ENCODE data around the gene MSL2. TPM values are rescaled to one million over a fixed set of nuclear protein-coding genes. Genes with fewer than 3 reads are reported as not detected.

MSL2 gene
- total RNA-seq, 1 donor from 2014 or later: 20.1 TPM

DNA sequence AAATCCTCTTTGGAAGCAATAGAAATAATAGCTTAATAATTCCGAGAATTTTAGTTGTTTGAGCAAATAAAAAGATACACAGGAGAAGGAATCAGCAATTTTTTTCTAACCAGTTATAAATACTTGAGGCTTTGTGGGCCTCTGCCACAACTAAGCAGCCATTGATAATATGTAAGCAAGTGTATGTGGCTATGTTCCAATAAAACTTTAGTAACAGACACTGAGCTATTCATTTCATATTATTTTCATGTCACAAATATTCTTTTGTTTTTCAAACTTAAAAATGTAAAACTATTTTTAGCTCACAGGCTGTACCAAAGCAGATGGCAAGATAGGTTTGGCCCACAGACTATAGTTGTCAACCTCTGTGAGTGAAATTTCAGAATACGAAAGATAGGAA lies 85.7 kb downstream of the MSL2 start:
- DNase-seq: no peak
- intact Hi-C loops (cut with DNase I): no loop called here
- ATAC-seq (ENCODE audit: poor library complexity): no peak

DNA sequence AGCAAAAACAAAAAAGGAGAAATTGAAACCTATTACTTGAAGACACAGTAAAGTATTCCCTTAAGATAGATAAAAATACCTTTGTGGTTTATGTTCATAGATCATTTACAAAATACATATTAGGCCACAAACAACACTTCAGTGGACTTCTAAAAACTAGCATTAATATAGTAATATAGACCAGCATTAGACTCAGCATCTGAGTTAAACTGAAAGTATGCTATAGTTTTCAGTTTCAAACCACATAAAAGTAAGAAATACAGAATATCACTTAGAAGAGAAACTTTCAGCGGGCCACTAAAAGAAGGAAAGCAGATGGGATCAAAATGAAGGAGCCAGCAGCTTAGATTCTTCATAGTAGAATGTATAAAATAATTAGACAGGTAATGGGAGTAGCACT lies 86.6 kb downstream of the MSL2 start:
- DNase-seq (no peak), ATAC-seq (ENCODE audit: poor library complexity) (no peak)
- intact Hi-C loops (cut with DNase I): no loop called here

DNA sequence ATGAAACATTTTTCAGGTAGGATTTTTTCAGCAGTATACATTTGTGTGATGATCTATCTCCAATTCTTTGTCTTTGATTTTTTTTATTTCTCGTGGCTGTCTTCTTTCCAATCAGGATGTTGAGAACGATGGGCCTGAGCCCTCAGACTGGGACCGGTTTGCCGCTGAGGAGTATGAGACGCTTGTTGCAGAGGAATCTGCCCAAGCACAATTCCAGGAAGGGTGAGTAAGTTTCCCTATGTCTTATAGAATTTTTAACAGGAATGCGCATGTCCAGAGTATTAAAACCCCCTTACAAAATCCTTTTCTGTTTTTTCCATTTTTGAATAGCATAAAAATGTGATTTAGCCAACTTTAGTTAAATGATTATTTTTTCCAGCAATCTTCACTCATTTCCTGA lies 90.0 kb downstream of the MSL2 start:
- DNase-seq: no peak
- ATAC-seq (ENCODE audit: poor library complexity): no peak
- intact Hi-C loops (cut with DNase I): no loop called here

DNA sequence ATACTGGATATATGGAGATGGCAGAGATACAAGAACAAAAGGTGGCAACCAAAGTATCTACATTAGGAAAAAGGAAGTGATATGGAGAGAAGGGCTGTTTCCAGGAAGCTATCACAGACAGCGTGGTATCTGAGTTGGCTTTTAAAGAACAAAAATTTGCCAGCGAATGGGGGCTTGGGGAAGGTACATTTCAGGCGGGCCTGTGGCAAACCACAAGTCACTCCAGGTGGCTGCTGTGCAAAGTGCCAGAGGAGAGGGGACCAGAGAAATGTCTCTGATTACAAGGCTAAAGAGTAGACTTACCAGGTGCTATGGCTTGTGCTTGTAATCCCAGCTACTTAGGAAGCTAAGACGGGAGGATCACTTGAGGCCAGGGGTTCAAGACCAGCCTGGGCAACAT lies 91.1 kb downstream of the MSL2 start:
- no peak for ATAC-seq (ENCODE audit: poor library complexity)
- intact Hi-C loops (cut with DNase I): no loop called here
- DNase-seq: no peak

Other genes starting within 250 kb of the MSL2 start
- gene PPP2R3A, start 230.6 kb downstream of the MSL2 start, total RNA-seq: 98.1 TPM
- 104 TPM for gene PCCB, start 54.0 kb upstream of the MSL2 start, total RNA-seq

Data from Right ventricle myocardium superior (tissue), 1 donor.